Activated naive CD8-positive, alpha-beta T cell treated with anti-CD3 and anti-CD28 coated beads for 36 hours (primary cell): ENCODE measurements around the gene ABCC4. TPM values are rescaled to one million over a fixed set of nuclear protein-coding genes. Genes with fewer than 3 reads are reported as not detected.

Experiments used
- DNase-seq: peaks from one replicate; pipeline ENCODE4 v3.0.0; 2021
- H3K27ac Mint-ChIP-seq: one replicate; pipeline ENCODE4 v1.8.0; 2022; ENCODE audit warnings: mild to moderate bottlenecking, moderate library complexity, mixed read lengths
- H3K27me3 Mint-ChIP-seq: one replicate; pipeline ENCODE4 v1.8.0; 2022; ENCODE audit warnings: mild to moderate bottlenecking, mixed read lengths
- H3K36me3 Mint-ChIP-seq: one replicate; pipeline ENCODE4 v1.8.0; 2021; ENCODE audit warnings: mild to moderate bottlenecking, mixed read lengths
- H3K4me1 Mint-ChIP-seq: one replicate; pipeline ENCODE4 v1.8.0; 2021; ENCODE audit warnings: mixed read lengths
- H3K4me3 Mint-ChIP-seq: one replicate; pipeline ENCODE4 v1.8.0; 2022; ENCODE audit warnings: mild to moderate bottlenecking, moderate library complexity, mixed read lengths
- H3K9me3 Mint-ChIP-seq: one replicate; pipeline ENCODE4 v1.8.0; 2022; ENCODE audit warnings: mixed read lengths
- total RNA-seq, 2 experiments: library from RNA; stranded (reverse); gene quantifications; one replicate each; pipeline ENCODE4 v1.2.3, GENCODE V29; 2021

Gene ABCC4
- total RNA-seq, 2 experiments from 2014 or later = 11.4 to 11.6 TPM

GRCh38 chr13:95106562-95106961, 194.7 kb downstream of the ABCC4 start:
- no peak for DNase-seq
- H3K27me3 Mint-ChIP-seq = no peaks in the 10 kb centered on the region
- peaks cover 3% of the 10 kb centered on the region for H3K9me3 Mint-ChIP-seq
- H3K4me3 Mint-ChIP-seq = no peak overlapping the region
- no peaks in the 10 kb centered on the region for H3K4me1 Mint-ChIP-seq
- H3K36me3 Mint-ChIP-seq = peaks cover 44% of the 10 kb centered on the region
- H3K27ac Mint-ChIP-seq = no peak overlapping the region

- Mint-ChIP-seq H3K36me3 (peaks cover 51% of the 10 kb centered on the region), H3K4me3 (no peak overlapping the region), H3K4me1 (no peaks in the 10 kb centered on the region), H3K27ac (no peak overlapping the region), H3K9me3 (peaks cover 20% of the 10 kb centered on the region), H3K27me3 (no peaks in the 10 kb centered on the region)
- no peak for DNase-seq
Observed at GRCh38 chr13:95100525-95101433, 200.5 kb downstream of the ABCC4 start.

- Mint-ChIP-seq H3K4me1 (no peaks in the 10 kb centered on the region), H3K4me3 (no peak overlapping the region), H3K36me3 (peaks cover 52% of the 10 kb centered on the region), H3K27ac (no peak overlapping the region), H3K27me3 (no peaks in the 10 kb centered on the region), H3K9me3 (peaks cover 20% of the 10 kb centered on the region)
- no peak for DNase-seq
Observed at GRCh38 chr13:95099541-95099940, 201.7 kb downstream of the ABCC4 start.

GRCh38 chr13:95098916-95099315, 202.3 kb downstream of the ABCC4 start:
- H3K9me3 Mint-ChIP-seq = peaks cover 20% of the 10 kb centered on the region
- no peak overlapping the region for H3K27ac Mint-ChIP-seq
- no peak overlapping the region for H3K4me3 Mint-ChIP-seq
- H3K27me3 Mint-ChIP-seq = no peaks in the 10 kb centered on the region
- H3K4me1 Mint-ChIP-seq = no peaks in the 10 kb centered on the region
- H3K36me3 Mint-ChIP-seq = peaks cover 56% of the 10 kb centered on the region
- no peak for DNase-seq

- Mint-ChIP-seq H3K9me3 (peaks cover 13% of the 10 kb centered on the region), H3K27me3 (no peaks in the 10 kb centered on the region), H3K4me1 (peaks cover 6% of the 10 kb centered on the region), H3K36me3 (peaks cover 69% of the 10 kb centered on the region), H3K27ac (no peak overlapping the region), H3K4me3 (no peak overlapping the region)
- no peak for DNase-seq
Observed at GRCh38 chr13:95091755-95092154, 209.5 kb downstream of the ABCC4 start.

GRCh38 chr13:95087746-95088305, 213.4 kb downstream of the ABCC4 start:
- peaks cover 6% of the 10 kb centered on the region for H3K4me1 Mint-ChIP-seq
- DNase-seq = no peak
- H3K36me3 Mint-ChIP-seq = peaks cover 37% of the 10 kb centered on the region
- no peaks in the 10 kb centered on the region for H3K27me3 Mint-ChIP-seq
- H3K4me3 Mint-ChIP-seq = no peak overlapping the region
- H3K27ac Mint-ChIP-seq = no peak overlapping the region
- H3K9me3 Mint-ChIP-seq = peaks cover 7% of the 10 kb centered on the region

- DNase-seq = no peak
- no peaks in the 10 kb centered on the region for H3K9me3 Mint-ChIP-seq
- no peak overlapping the region for H3K4me3 Mint-ChIP-seq
- peaks cover 6% of the 10 kb centered on the region for H3K4me1 Mint-ChIP-seq
- no peak overlapping the region for H3K27ac Mint-ChIP-seq
- no peaks in the 10 kb centered on the region for H3K27me3 Mint-ChIP-seq
- peaks cover 32% of the 10 kb centered on the region for H3K36me3 Mint-ChIP-seq
Observed at GRCh38 chr13:95086761-95087160, 214.5 kb downstream of the ABCC4 start.

GRCh38 chr13:95083758-95084157, 217.5 kb downstream of the ABCC4 start:
- Mint-ChIP-seq H3K36me3 (peaks cover 21% of the 10 kb centered on the region), H3K27ac (no peak overlapping the region), H3K4me3 (no peak overlapping the region), H3K27me3 (no peaks in the 10 kb centered on the region), H3K4me1 (peaks cover 6% of the 10 kb centered on the region), H3K9me3 (no peaks in the 10 kb centered on the region)
- DNase-seq = no peak

- no peak for DNase-seq
- Mint-ChIP-seq H3K9me3 (no peaks in the 10 kb centered on the region), H3K36me3 (peaks cover 22% of the 10 kb centered on the region), H3K27me3 (no peaks in the 10 kb centered on the region), H3K27ac (no peak overlapping the region), H3K4me1 (peaks cover 4% of the 10 kb centered on the region), H3K4me3 (no peak overlapping the region)
Observed at GRCh38 chr13:95083066-95083465, 218.2 kb downstream of the ABCC4 start.

- Mint-ChIP-seq H3K9me3 (no peaks in the 10 kb centered on the region), H3K4me3 (no peak overlapping the region), H3K4me1 (no peaks in the 10 kb centered on the region), H3K36me3 (peaks cover 43% of the 10 kb centered on the region), H3K27ac (no peak overlapping the region), H3K27me3 (no peaks in the 10 kb centered on the region)
- no peak for DNase-seq
Observed at GRCh38 chr13:95075506-95075905, 225.7 kb downstream of the ABCC4 start.

GRCh38 chr13:95074820-95075219, 226.4 kb downstream of the ABCC4 start:
- no peak for DNase-seq
- peaks cover 47% of the 10 kb centered on the region for H3K36me3 Mint-ChIP-seq
- H3K4me1 Mint-ChIP-seq = no peaks in the 10 kb centered on the region
- no peak overlapping the region for H3K4me3 Mint-ChIP-seq
- H3K27me3 Mint-ChIP-seq = no peaks in the 10 kb centered on the region
- no peak overlapping the region for H3K27ac Mint-ChIP-seq
- no peaks in the 10 kb centered on the region for H3K9me3 Mint-ChIP-seq

GRCh38 chr13:95073747-95074311, 227.4 kb downstream of the ABCC4 start:
- no peak for DNase-seq
- no peak overlapping the region for H3K27ac Mint-ChIP-seq
- no peaks in the 10 kb centered on the region for H3K9me3 Mint-ChIP-seq
- H3K4me1 Mint-ChIP-seq = no peaks in the 10 kb centered on the region
- peaks cover 52% of the 10 kb centered on the region for H3K36me3 Mint-ChIP-seq
- no peak overlapping the region for H3K4me3 Mint-ChIP-seq
- H3K27me3 Mint-ChIP-seq = no peaks in the 10 kb centered on the region

GRCh38 chr13:95067303-95067702, 233.9 kb downstream of the ABCC4 start:
- Mint-ChIP-seq H3K4me3 (no peak overlapping the region), H3K27ac (no peak overlapping the region), H3K9me3 (no peaks in the 10 kb centered on the region), H3K27me3 (no peaks in the 10 kb centered on the region), H3K4me1 (no peaks in the 10 kb centered on the region), H3K36me3 (peaks cover 30% of the 10 kb centered on the region)
- no peak for DNase-seq

- H3K9me3 Mint-ChIP-seq = no peaks in the 10 kb centered on the region
- H3K4me3 Mint-ChIP-seq = no peak overlapping the region
- no peak for DNase-seq
- H3K27ac Mint-ChIP-seq = no peak overlapping the region
- no peaks in the 10 kb centered on the region for H3K4me1 Mint-ChIP-seq
- peaks cover 16% of the 10 kb centered on the region for H3K36me3 Mint-ChIP-seq
- no peaks in the 10 kb centered on the region for H3K27me3 Mint-ChIP-seq
Observed at GRCh38 chr13:95060014-95060519, 241.2 kb downstream of the ABCC4 start.

GRCh38 chr13:95059306-95059705, 241.9 kb downstream of the ABCC4 start:
- H3K4me3 Mint-ChIP-seq = no peak overlapping the region
- no peak overlapping the region for H3K27ac Mint-ChIP-seq
- no peaks in the 10 kb centered on the region for H3K9me3 Mint-ChIP-seq
- no peaks in the 10 kb centered on the region for H3K4me1 Mint-ChIP-seq
- DNase-seq = no peak
- H3K27me3 Mint-ChIP-seq = no peaks in the 10 kb centered on the region
- H3K36me3 Mint-ChIP-seq = peaks cover 16% of the 10 kb centered on the region
